DMS53 (cell line): ENCODE measurements around the gene OLIG1.

Source experiments
- DNase-seq: peaks from one replicate; lab custom pipeline; 2025; lab: John Stamatoyannopoulos, UW

The OLIG1 gene, protein sequence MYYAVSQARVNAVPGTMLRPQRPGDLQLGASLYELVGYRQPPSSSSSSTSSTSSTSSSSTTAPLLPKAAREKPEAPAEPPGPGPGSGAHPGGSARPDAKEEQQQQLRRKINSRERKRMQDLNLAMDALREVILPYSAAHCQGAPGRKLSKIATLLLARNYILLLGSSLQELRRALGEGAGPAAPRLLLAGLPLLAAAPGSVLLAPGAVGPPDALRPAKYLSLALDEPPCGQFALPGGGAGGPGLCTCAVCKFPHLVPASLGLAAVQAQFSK

DNA sequence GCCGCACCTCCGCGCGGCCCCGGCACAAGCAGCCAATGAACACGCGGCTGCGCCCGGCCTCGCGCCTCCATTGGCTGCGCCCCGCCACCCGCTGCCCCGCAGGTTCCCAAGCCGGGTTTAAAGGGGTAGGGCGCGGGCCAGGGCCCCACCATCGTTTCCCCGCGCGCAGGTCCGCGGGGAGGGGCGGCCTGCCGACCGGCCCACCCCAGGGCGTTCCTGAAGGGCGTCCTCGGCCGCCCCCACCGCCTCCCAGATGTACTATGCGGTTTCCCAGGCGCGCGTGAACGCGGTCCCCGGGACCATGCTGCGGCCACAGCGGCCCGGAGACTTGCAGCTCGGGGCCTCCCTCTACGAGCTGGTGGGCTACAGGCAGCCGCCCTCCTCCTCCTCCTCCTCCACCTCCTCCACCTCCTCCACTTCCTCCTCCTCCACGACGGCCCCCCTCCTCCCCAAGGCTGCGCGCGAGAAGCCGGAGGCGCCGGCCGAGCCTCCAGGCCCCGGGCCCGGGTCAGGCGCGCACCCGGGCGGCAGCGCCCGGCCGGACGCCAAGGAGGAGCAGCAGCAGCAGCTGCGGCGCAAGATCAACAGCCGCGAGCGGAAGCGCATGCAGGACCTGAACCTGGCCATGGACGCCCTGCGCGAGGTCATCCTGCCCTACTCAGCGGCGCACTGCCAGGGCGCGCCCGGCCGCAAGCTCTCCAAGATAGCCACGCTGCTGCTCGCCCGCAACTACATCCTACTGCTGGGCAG lies at the start of gene OLIG1:
TSS of gene OLIG1 (plus strand) at position 148 of the 750 bp plus-strand sequence. CDS start at position 254, 106 bp downstream.
- peak; percentile 89 for DNase-seq

DNA sequence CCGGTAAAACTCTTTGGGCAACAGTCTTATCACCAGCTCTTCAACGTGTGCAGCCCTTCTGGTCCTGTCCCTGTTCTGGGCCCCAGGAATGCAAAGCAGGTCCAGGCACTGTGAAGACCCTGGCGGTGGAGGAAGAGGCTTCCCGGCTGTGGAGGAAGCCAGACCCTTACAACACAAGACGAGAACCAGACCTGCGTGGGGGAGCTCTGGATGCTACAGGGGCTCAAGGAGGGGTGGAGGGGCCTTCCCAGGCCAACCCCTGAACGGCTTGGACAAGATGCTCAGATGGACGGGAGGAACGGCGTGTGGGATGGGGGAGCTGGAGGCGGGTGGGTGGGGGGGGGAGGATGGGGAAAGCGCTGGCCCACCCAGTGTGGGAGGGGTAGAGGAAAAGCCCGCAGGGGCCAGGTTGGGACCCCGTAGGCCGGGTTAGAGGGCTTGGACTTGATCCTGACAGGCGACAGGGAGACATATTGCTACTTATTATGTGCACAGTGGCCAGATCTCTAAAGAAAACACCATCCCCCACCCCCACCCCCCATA lies 49.3 kb upstream of the OLIG1 start:
- no peak for DNase-seq

DNA sequence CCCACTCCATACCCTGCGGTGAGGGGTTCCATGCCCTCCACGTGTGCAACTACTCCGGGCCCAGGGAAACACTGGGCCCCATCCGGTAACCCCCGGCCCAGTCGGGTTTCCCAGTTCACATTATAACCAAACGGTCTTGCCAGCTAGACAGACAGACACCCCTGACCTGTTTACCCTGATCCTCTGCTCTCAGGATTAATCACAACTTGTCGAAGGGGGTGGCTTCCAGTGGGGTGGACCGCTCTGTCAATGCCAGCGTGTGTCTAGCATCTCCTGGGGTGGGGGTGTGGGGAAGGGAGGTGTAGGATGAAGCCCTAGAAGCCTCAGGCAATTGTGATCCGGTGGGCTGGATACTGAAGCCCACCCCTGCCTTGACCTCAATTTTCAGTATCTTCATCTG lies 48.8 kb upstream of the OLIG1 start:
- no peak for DNase-seq

DNA sequence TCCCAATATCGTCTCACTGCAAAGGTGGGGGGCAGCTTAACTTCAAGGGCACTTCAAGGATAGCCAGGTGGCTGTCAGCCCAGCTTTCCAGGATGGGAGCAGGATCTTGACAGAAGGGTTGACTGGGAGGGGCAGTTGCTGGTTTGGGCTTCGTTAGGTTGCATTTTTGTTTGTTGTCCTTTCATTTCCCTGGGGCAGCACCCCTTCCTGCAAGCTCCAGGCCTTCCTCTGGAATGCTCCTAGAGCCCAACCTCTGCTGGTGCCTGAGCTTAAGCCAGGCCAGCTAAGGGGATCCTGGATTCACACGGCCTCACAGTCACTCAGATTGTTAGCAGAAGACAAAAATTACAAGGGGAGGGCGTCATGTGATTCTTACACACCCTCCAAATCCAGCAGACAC lies 48.3 kb upstream of the OLIG1 start:
- DNase-seq: peak; percentile 8

DNA sequence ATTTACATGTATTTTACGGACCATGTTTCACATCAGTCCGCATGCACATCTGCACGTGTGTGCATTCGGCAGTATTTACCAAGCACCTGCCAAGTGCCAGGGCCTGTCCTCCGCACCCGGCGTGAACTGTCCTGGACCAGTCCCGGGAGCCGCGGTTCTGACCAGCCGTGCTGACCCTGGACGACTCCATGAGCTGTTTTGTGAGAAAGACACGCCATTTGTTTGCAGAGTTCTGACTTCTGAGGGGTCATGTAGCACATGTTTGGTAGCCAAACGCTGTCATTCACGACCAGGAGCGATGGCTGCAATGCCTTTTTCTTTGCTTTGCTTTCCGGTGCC lies 47.5 kb upstream of the OLIG1 start:
- DNase-seq: no peak

DNA sequence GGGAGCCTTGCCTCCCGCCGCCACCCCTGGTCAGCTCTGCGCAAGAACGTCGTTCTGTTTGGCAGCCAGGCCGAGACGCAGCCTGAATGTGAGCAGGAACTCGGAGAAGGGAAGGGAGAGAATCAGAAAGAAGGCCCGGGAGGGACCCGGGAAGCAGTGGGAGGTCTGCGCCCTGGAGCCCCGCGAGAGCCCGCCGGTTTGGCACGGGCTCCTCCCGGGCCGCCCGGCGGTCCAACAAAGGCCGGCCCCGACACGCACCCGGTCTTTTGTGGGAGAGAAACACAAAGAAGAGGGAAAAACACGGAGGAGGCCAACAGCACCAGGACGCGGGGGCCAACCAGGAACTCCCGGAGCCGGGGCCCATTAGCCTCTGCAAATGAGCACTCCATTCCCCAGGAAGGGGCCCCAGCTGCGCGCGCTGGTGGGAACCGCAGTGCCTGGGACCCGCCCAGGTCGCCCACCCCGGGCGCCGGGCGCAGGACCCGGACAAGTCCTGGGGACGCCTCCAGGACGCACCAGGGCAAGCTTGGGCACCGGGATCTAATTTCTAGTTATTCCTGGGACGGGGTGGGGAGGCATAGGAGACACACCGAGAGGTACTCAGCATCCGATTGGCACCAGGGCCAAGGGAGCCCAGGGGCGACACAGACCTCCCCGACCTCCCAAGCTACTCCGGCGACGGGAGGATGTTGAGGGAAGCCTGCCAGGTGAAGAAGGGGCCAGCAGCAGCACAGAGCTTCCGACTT lies 46.9 kb upstream of the OLIG1 start:
- DNase-seq: peak; percentile 66

DNA sequence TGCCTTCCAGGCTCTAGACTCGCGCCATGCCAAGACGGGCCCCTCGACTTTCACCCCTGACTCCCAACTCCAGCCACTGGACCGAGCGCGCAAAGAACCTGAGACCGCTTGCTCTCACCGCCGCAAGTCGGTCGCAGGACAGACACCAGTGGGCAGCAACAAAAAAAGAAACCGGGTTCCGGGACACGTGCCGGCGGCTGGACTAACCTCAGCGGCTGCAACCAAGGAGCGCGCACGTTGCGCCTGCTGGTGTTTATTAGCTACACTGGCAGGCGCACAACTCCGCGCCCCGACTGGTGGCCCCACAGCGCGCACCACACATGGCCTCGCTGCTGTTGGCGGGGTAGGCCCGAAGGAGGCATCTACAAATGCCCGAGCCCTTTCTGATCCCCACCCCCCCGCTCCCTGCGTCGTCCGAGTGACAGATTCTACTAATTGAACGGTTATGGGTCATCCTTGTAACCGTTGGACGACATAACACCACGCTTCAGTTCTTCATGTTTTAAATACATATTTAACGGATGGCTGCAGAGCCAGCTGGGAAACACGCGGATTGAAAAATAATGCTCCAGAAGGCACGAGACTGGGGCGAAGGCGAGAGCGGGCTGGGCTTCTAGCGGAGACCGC lies 46.3 kb upstream of the OLIG1 start:
- DNase-seq: peak; percentile 60

DNA sequence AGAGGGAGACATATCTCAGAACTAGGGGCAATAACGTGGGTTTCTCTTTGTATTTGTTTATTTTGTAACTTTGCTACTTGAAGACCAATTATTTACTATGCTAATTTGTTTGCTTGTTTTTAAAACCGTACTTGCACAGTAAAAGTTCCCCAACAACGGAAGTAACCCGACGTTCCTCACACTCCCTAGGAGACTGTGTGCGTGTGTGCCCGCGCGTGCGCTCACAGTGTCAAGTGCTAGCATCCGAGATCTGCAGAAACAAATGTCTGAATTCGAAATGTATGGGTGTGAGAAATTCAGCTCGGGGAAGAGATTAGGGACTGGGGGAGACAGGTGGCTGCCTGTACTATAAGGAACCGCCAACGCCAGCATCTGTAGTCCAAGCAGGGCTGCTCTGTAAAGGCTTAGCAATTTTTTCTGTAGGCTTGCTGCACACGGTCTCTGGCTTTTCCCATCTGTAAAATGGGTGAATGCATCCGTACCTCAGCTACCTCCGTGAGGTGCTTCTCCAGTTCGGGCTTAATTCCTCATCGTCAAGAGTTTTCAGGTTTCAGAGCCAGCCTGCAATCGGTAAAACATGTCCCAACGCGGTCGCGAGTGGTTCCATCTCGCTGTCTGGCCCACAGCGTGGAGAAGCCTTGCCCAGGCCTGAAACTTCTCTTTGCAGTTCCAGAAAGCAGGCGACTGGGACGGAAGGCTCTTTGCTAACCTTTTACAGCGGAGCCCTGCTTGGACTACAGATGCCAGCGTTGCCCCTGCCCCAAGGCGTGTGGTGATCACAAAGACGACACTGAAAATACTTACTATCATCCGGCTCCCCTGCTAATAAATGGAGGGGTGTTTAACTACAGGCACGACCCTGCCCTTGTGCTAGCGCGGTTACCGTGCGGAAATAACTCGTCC lies 45.5 kb upstream of the OLIG1 start:
- DNase-seq: peak; percentile 27

DNA sequence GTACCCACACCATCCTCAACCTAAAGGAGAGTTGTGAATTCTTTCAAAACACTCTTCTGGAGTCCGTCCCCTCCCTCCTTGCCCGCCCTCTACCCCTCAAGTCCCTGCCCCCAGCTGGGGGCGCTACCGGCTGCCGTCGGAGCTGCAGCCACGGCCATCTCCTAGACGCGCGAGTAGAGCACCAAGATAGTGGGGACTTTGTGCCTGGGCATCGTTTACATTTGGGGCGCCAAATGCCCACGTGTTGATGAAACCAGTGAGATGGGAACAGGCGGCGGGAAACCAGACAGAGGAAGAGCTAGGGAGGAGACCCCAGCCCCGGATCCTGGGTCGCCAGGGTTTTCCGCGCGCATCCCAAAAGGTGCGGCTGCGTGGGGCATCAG lies 44.8 kb upstream of the OLIG1 start:
- no peak for DNase-seq

DNA sequence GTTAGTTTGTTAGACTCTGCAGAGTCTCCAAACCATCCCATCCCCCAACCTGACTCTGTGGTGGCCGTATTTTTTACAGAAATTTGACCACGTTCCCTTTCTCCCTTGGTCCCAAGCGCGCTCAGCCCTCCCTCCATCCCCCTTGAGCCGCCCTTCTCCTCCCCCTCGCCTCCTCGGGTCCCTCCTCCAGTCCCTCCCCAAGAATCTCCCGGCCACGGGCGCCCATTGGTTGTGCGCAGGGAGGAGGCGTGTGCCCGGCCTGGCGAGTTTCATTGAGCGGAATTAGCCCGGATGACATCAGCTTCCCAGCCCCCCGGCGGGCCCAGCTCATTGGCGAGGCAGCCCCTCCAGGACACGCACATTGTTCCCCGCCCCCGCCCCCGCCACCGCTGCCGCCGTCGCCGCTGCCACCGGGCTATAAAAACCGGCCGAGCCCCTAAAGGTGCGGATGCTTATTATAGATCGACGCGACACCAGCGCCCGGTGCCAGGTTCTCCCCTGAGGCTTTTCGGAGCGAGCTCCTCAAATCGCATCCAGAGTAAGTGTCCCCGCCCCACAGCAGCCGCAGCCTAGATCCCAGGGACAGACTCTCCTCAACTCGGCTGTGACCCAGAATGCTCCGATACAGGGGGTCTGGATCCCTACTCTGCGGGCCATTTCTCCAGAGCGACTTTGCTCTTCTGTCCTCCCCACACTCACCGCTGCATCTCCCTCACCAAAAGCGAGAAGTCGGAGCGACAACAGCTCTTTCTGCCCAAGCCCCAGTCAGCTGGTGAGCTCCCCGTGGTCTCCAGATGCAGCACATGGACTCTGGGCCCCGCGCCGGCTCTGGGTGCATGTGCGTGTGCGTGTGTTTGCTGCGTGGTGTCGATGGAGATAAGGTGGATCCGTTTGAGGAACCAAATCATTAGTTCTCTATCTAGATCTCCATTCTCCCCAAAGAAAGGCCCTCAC lies 44.2 kb upstream of the OLIG1 start, which contains the start of gene OLIG2:
TSS of gene OLIG2 (plus strand) at position 447 of the 954 bp plus-strand sequence. CDS start 928 bp downstream, outside the sequence.
- DNase-seq: peak; percentile 5

DNA sequence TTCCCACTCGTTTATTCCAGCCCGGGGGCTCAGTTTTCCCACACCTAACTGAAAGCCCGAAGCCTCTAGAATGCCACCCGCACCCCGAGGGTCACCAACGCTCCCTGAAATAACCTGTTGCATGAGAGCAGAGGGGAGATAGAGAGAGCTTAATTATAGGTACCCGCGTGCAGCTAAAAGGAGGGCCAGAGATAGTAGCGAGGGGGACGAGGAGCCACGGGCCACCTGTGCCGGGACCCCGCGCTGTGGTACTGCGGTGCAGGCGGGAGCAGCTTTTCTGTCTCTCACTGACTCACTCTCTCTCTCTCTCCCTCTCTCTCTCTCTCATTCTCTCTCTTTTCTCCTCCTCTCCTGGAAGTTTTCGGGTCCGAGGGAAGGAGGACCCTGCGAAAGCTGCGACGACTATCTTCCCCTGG lies 43.5 kb upstream of the OLIG1 start:
- no peak for DNase-seq

DNA sequence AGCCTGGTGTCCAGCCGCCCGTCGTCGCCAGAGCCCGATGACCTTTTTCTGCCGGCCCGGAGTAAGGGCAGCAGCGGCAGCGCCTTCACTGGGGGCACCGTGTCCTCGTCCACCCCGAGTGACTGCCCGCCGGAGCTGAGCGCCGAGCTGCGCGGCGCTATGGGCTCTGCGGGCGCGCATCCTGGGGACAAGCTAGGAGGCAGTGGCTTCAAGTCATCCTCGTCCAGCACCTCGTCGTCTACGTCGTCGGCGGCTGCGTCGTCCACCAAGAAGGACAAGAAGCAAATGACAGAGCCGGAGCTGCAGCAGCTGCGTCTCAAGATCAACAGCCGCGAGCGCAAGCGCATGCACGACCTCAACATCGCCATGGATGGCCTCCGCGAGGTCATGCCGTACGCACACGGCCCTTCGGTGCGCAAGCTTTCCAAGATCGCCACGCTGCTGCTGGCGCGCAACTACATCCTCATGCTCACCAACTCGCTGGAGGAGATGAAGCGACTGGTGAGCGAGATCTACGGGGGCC lies 43.0 kb upstream of the OLIG1 start:
- peak; percentile 44 for DNase-seq

DNA sequence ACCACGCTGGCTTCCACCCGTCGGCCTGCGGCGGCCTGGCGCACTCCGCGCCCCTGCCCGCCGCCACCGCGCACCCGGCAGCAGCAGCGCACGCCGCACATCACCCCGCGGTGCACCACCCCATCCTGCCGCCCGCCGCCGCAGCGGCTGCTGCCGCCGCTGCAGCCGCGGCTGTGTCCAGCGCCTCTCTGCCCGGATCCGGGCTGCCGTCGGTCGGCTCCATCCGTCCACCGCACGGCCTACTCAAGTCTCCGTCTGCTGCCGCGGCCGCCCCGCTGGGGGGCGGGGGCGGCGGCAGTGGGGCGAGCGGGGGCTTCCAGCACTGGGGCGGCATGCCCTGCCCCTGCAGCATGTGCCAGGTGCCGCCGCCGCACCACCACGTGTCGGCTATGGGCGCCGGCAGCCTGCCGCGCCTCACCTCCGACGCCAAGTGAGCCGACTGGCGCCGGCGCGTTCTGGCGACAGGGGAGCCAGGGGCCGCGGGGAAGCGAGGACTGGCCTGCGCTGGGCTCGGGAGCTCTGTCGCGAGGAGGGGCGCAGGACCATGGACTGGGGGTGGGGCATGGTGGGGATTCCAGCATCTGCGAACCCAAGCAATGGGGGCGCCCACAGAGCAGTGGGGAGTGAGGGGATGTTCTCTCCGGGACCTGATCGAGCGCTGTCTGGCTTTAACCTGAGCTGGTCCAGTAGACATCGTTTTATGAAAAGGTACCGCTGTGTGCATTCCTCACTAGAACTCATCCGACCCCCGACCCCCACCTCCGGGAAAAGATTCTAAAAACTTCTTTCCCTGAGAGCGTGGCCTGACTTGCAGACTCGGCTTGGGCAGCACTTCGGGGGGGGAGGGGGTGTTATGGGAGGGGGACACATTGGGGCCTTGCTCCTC lies 42.3 kb upstream of the OLIG1 start:
- peak; percentile 37 for DNase-seq

DNA sequence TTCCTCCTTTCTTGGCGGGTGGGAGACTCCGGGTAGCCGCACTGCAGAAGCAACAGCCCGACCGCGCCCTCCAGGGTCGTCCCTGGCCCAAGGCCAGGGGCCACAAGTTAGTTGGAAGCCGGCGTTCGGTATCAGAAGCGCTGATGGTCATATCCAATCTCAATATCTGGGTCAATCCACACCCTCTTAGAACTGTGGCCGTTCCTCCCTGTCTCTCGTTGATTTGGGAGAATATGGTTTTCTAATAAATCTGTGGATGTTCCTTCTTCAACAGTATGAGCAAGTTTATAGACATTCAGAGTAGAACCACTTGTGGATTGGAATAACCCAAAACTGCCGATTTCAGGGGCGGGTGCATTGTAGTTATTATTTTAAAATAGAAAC lies 41.7 kb upstream of the OLIG1 start:
- DNase-seq: no peak

DNA sequence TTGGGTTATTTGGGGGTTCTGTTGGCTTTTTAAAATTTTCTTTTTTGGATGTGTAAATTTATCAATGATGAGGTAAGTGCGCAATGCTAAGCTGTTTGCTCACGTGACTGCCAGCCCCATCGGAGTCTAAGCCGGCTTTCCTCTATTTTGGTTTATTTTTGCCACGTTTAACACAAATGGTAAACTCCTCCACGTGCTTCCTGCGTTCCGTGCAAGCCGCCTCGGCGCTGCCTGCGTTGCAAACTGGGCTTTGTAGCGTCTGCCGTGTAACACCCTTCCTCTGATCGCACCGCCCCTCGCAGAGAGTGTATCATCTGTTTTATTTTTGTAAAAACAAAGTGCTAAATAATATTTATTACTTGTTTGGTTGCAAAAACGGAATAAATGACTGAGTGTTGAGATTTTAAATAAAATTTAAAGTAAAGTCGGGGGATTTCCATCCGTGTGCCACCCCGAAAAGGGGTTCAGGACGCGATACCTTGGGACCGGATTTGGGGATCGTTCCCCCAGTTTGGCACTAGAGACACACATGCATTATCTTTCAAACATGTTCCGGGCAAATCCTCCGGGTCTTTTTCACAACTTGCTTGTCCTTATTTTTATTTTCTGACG lies 41.1 kb upstream of the OLIG1 start:
- DNase-seq: peak; percentile 31

DNA sequence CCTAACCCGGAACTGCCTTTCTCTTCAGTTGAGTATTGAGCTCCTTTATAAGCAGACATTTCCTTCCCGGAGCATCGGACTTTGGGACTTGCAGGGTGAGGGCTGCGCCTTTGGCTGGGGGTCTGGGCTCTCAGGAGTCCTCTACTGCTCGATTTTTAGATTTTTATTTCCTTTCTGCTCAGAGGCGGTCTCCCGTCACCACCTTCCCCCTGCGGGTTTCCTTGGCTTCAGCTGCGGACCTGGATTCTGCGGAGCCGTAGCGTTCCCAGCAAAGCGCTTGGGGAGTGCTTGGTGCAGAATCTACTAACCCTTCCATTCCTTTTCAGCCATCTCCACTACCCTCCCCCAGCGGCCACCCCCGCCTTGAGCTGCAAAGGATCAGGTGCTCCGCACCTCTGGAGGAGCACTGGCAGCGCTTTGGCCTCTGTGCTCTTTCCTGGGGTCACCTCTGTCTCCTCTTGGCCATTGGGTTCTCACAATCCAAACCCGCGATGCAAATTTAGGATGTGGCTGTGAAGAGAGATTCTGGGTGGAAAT lies 40.5 kb upstream of the OLIG1 start:
- DNase-seq: no peak

DNA sequence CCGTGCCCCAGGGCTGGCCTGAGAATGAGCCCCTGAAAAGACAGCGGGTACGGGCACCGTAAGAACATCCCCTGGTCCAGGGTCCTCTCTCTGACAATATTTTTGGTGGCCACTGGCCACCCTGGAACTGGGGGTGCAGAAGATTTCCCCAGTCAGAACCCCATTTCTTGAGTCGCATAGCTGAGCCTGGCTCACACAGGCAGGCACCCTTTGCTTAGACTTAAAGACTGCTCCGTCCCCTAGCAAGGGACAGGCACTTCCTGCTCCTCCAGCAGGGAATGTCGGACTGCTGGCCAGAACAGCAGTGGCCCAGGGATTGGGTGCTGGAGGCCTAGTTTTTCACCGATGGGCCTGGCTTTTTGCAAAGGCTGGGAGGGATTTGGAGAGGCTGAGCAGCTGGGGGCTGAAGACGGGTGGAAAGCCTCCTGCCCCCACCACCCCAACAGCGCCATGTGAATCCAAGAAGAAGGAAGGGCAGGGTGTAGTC lies 39.9 kb upstream of the OLIG1 start:
- no peak for DNase-seq

DNA sequence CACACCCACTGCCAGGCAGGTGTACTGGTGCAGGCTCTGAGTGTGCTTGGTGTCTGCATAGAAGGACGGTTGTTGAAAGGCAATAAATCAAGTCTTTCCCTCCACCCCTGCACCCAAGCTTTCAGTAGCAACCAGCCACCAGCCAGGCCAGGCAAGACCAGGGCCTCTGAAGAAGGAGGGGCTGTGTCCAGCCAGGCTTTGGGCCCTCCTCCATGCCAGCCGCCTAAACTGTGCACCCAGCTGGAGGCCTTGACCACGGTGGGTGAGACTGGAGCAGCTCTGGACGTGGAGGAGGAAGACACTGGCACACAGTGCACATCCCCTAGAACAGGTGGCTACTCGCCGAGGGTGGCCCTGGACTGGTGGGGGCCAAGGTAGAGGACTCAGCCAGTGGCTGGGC lies 39.3 kb upstream of the OLIG1 start:
- DNase-seq: no peak
